Thoracic aorta (tissue), 2 donors: ENCODE results near the gene CACNA2D4. TPM values are rescaled to one million over a fixed set of nuclear protein-coding genes. Genes with fewer than 3 reads are reported as not detected.

Source experiments
- ATAC-seq: fragments of 150-250 bp; one replicate; pipeline ENCODE4 v1.8.0; 2017; ENCODE audit warnings: low read depth; ENCODE audit not compliant: insufficient number of reproducible peaks, low FRiP score
- DNase-seq: peaks from one replicate; pipeline ENCODE4 v3.0.0-alpha.2; 2020; ENCODE audit warnings: low spot score
- H3K27ac ChIP-seq, 2 donors: fragments of 200-600 bp; sonication (generic); 1 replicate in 1 of 2; 2 replicates in 1 of 2; pipeline ENCODE4 v1.5.1; 2016; ENCODE audit warnings: mild to moderate bottlenecking in 2 of 2, moderate library complexity in 2 of 2
- H3K27me3 ChIP-seq: fragments of 200-600 bp; sonication (generic); replicated peaks from 2 replicates; pipeline ENCODE4 v1.6.0; 2016; ENCODE audit warnings: mild to moderate bottlenecking; ENCODE audit not compliant: insufficient read depth
- H3K36me3 ChIP-seq: fragments of 200-600 bp; sonication (generic); one replicate; pipeline ENCODE4 v1.5.1; 2016
- H3K4me1 ChIP-seq, 2 donors: fragments of 200-600 bp; sonication (generic); 1 replicate in 1 of 2; 2 replicates in 1 of 2; pipeline versions ENCODE4 v1.5.1 to v1.6.0; 2016; ENCODE audit warnings: low read depth in 2 of 2, mild to moderate bottlenecking in 1 of 2; ENCODE audit not compliant: control insufficient read depth in 1 of 2
- H3K4me3 ChIP-seq: fragments of 200-600 bp; sonication (generic); 2 replicates; pipeline ENCODE4 v1.5.1; 2016; ENCODE audit warnings: mild to moderate bottlenecking
- H3K9me3 ChIP-seq: fragments of 200-600 bp; sonication (generic); 2 replicates; pipeline ENCODE4 v1.5.1; 2016
- CTCF ChIP-seq: fragments of 200-600 bp; sonication (generic); IDR thresholded peaks from one replicate; pipeline ENCODE4 v1.5.1; 2019; ENCODE audit warnings: antibody characterized with exemption
- total RNA-seq, 2 donors: library from RNA; depleted of rRNA; stranded (reverse); fragments of >200 nt; gene quantifications; one replicate each; pipeline versions ENCODE4 v1.1.0 to v1.2.3, GENCODE V29; 2016

The CACNA2D4 gene
- total RNA-seq, 2 donors from 2014 or later: 8.7 to 12.3 TPM

GRCh38 chr12:1837541-1838204 is 80.8 kb downstream of the CACNA2D4 start:
- no peak overlapping the region for H3K4me3 ChIP-seq
- no peak for TF ChIP-seq CTCF
- DNase-seq: no peak
- no peak for ATAC-seq
- H3K27me3 ChIP-seq: no peaks in the 10 kb centered on the region
- no peaks in the 10 kb centered on the region for H3K4me1 ChIP-seq
- no peak overlapping the region for H3K27ac ChIP-seq
- H3K36me3 ChIP-seq: no peaks in the 10 kb centered on the region
- no peaks in the 10 kb centered on the region for H3K9me3 ChIP-seq

GRCh38 chr12:1836854-1837421 is 81.5 kb downstream of the CACNA2D4 start:
- Histone ChIP-seq H3K27me3 (no peaks in the 10 kb centered on the region), H3K4me3 (no peak overlapping the region), H3K36me3 (no peaks in the 10 kb centered on the region), H3K4me1 (no peaks in the 10 kb centered on the region), H3K27ac (no peak overlapping the region), H3K9me3 (no peaks in the 10 kb centered on the region)
- no peak for ATAC-seq
- no peak for DNase-seq
- TF ChIP-seq CTCF: no peak

GRCh38 chr12:1836241-1836803 is 82.1 kb downstream of the CACNA2D4 start:
- no peak overlapping the region for H3K27ac ChIP-seq
- no peak for ATAC-seq
- TF ChIP-seq CTCF: no peak
- H3K9me3 ChIP-seq: no peaks in the 10 kb centered on the region
- H3K4me1 ChIP-seq: no peaks in the 10 kb centered on the region
- no peaks in the 10 kb centered on the region for H3K36me3 ChIP-seq
- no peak for DNase-seq
- H3K4me3 ChIP-seq: no peak overlapping the region
- H3K27me3 ChIP-seq: no peaks in the 10 kb centered on the region

GRCh38 chr12:1835211-1836131 is 83.0 kb downstream of the CACNA2D4 start:
- no peak for DNase-seq
- Histone ChIP-seq H3K9me3 (no peaks in the 10 kb centered on the region), H3K4me3 (no peak overlapping the region), H3K36me3 (no peaks in the 10 kb centered on the region), H3K27ac (no peak overlapping the region), H3K27me3 (no peaks in the 10 kb centered on the region), H3K4me1 (no peaks in the 10 kb centered on the region)
- ATAC-seq: no peak
- TF ChIP-seq CTCF: no peak
